ENCODE measurements around the gene MRO.

DNA sequence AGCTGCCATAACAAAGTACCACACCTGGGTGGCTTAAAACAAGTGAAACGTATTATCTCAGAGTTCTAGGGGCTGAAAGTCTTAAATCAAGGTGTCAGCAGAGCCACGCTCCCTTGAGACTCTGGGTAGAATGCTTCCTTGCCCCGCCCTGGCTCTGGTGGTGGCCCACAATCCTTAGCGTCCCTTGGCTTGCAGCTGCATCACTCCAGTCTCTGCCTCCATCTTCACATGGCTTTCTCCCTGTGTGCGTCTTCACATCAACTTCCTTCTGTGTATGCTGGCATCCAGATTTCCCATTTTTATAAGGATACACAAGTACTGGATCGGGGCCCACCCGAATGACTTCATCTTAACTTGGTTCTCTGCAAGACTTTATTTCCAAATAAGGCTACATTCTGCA, 62.5 kb downstream of the MRO start:
- TF ChIP-seq EP300 (IDR thresholded peaks at IDR 0.05; ENCODE audit: borderline replicate concordance in 1 of 2, low read depth in 1 of 2, low read length in 1 of 2) = no peak
- TF ChIP-seq, protein P1, sequence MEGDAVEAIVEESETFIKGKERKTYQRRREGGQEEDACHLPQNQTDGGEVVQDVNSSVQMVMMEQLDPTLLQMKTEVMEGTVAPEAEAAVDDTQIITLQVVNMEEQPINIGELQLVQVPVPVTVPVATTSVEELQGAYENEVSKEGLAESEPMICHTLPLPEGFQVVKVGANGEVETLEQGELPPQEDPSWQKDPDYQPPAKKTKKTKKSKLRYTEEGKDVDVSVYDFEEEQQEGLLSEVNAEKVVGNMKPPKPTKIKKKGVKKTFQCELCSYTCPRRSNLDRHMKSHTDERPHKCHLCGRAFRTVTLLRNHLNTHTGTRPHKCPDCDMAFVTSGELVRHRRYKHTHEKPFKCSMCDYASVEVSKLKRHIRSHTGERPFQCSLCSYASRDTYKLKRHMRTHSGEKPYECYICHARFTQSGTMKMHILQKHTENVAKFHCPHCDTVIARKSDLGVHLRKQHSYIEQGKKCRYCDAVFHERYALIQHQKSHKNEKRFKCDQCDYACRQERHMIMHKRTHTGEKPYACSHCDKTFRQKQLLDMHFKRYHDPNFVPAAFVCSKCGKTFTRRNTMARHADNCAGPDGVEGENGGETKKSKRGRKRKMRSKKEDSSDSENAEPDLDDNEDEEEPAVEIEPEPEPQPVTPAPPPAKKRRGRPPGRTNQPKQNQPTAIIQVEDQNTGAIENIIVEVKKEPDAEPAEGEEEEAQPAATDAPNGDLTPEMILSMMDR (IDR thresholded peaks at IDR 0.05) = no peak
- TF ChIP-seq CHD2 (IDR thresholded peaks at IDR 0.05; ENCODE audit: low read length, partially characterized antibody) = no peak
- TF ChIP-seq GATA2 (CRISPR knock-in tag; IDR thresholded peaks at IDR 0.05) = no peak
- TF ChIP-seq GABPA (IDR thresholded peaks at IDR 0.05; ENCODE audit: low read depth) = no peak
- no peak for TF ChIP-seq USF1 (IDR thresholded peaks at IDR 0.05; ENCODE audit: borderline replicate concordance, low read depth)
- TF ChIP-seq MXI1 (IDR thresholded peaks at IDR 0.05; ENCODE audit: low read depth, low read length) = no peak
- no peak for TF ChIP-seq RXRA (IDR thresholded peaks at IDR 0.05; ENCODE audit: borderline replicate concordance, low read depth)
- no peak for TF ChIP-seq NFIC (IDR thresholded peaks at IDR 0.05; ENCODE audit: borderline replicate concordance)
- no peak for TF ChIP-seq RCOR1 (IDR thresholded peaks at IDR 0.05; ENCODE audit: low read length)
- TF ChIP-seq YY1 (IDR thresholded peaks at IDR 0.05; ENCODE audit: low read depth) = no peak

Measured in SK-N-SH (cell line).